Stimulated activated CD4-positive, alpha-beta T cell treated with anti-CD3 and anti-CD28 coated beads, Interleukin-12 subunit alpha, Interleukin-12 subunit beta, amount 100 ng/mL, for 4 hours (primary cell): ENCODE measurements around the gene PRR11.
A peak's percentile ranks its signal among the peaks of the same experiment; 100 is the strongest.
"Not testable (repeated sequence)": the region's sequence is repeated elsewhere in the genome, so short reads cannot be mapped to it uniquely, and the experiment has no call there.

Experiments
- DNase-seq: peaks from one replicate; pipeline ENCODE4 v3.0.0-alpha.2; 2020

PRR11 gene

GRCh38 chr17:59155439-59156177, at the start of gene PRR11:
Gene PRR11 (plus strand): TSS chr17:59155746. CDS start chr17:59169753, 14,007 bp downstream.
- DNase-seq: peak; percentile 78

DNA sequence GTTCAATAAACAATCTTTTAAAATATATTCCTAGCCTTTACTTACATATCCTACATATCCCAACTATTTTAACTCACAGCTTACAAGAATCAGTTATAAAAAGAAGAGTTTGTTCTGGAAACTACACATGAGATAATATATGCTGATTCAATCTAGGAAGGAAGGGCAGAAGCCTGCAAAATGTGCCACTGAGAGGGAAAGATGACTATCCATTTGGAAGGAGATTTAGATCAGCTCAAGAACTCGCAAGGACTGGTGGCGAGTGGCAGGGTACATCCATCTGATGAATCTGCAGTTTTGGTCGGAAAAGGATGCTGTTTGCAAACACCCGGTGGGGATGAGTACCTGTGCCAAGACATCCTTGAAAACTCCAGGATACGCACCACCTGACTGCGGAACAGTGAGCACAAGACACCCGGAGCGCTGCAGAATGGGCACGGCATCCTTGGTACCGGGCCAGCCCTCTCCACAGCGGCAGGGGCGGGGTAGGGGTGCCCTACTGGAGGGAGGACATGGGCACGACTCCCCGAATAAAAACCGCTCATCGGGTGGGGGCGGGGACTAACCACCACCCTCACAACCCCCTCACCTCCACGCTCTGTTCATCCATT, 49.6 kb upstream of the PRR11 start:
- DNase-seq: peak; percentile 60

- peak; percentile 96 for DNase-seq
These were observed 48.9 kb upstream of the PRR11 start, which contains the start of gene TRIM37 for GRCh38 chr17:59106463-59107305. Gene TRIM37 (minus strand): TSS chr17:59106880. CDS start chr17:59106461, 419 bp downstream.

DNA sequence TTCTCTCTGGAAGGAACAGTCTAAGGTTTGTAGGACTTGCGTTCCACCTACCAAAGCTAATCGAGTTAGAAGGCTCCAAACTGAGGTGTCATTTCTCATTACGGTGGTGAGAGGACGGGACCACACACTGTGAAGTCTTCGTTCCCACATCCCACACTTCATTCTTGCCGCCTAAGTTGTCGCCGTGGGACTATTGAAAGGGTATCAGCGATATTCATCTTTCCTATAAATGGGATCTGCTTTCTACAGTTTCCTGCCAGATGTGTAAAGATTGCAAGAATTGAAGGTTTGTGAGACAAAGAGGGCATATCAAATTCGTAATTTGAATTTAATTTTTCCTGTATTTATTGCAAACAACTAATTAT, 48.3 kb upstream of the PRR11 start:
- no peak for DNase-seq

GRCh38 chr17:59108400-59109102, 47.0 kb upstream of the PRR11 start:
- DNase-seq: no peak

GRCh38 chr17:59110973-59111372, 44.6 kb upstream of the PRR11 start:
- DNase-seq: no peak

GRCh38 chr17:59111539-59111938, 44.0 kb upstream of the PRR11 start:
- no peak for DNase-seq

GRCh38 chr17:59115474-59115873, 40.1 kb upstream of the PRR11 start:
- DNase-seq: no peak

- no peak for DNase-seq
These were observed 33.6 kb upstream of the PRR11 start for GRCh38 chr17:59121901-59122480.

DNA sequence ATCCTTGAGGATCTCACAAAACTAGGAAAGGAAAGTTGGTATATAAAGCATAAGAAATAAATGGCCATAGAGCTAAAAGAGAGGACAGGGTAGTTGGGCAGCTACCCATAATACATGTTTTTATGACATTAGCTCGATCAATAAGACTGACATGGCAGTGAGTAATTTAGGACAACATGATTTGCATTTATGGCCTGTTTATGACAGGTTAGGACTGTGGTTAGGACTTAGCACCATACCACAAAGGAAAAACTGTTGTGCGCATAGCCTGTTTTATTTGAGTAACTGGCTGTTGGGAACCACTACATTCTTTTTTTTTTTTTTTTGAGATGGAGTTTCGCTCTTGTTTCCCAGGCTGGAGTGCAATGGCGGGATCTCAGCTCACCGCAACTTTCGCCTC, 30.9 kb upstream of the PRR11 start:
- no peak for DNase-seq

- no peak for DNase-seq
These were observed 28.6 kb upstream of the PRR11 start for GRCh38 chr17:59126809-59127417.

DNA sequence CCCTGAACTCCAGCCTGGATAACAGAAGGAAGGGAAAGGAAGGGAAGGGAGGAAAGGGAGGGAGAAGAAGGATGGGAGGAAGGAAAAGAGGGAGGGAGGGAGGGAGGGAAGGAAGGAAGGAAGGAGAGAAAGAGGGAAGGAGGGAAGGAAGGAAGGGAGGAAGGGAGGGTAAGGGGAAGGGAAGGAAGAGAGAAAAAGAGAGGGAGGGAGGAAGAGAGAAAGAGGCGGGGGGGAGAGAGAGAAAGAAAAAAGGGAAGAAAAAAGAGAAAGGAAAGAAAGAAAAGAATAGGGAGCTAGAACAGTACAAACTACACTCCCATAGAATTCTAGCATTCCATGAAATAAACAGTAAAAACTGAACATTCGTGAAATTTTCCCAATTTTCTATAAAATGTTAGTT, 25.7 kb upstream of the PRR11 start:
- DNase-seq: no peak

GRCh38 chr17:59131131-59131530, 24.4 kb upstream of the PRR11 start:
- no peak for DNase-seq

GRCh38 chr17:59138339-59138738, 17.2 kb upstream of the PRR11 start:
- not testable (repeated sequence) for DNase-seq

- DNase-seq: no peak
These were observed 15.6 kb upstream of the PRR11 start for GRCh38 chr17:59139939-59140338.

GRCh38 chr17:59141860-59142259, 13.7 kb upstream of the PRR11 start:
- DNase-seq: no peak

DNA sequence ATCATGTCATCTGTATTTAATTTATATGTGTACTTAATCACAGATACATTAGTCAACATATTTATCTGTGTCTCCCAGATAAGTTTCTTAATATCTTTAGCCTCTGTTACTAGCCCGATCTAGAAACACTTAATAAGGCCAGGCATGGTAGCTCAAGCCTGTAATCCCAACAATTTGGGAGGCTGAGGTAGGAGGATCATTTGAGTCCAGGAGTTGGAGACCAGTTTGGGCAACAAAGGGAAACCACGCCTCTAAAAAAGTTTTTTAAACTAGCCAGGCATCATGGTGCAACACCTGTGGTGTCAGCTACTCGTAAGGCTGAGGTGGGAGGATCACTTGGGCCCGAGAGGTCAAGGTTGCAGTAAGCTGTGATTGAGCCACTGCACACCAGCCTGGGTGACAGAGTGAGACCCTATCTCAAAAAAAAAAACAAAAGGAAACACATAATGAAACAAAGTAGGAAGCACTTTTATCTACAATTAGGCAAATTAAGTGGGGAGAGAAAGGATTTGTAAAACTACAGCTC, 9.9 kb upstream of the PRR11 start:
- no peak for DNase-seq

- no peak for DNase-seq
These were observed 6.5 kb upstream of the PRR11 start for GRCh38 chr17:59149051-59149450.

- no peak for DNase-seq
These were observed 5.6 kb upstream of the PRR11 start for GRCh38 chr17:59149841-59150511.

DNA sequence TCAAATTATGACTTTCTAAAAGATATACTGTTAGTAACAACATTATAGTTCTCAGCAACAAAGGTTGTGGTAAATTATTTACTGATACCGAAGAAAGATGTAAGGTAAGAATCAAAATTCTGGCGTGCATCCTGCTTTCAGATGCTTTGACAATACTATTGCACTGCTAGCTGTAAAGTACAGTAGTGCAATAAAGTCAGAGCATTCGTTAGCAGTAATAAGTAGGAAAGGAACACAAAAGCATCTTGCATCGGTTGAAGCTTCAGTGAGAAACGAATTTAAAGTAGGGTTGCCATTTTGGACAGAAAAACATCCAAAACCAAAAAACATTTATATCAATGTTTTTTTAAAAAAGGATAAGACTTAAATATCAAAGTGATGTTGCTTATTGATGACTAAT, 4.5 kb upstream of the PRR11 start:
- no peak for DNase-seq

GRCh38 chr17:59151591-59151990, 4.0 kb upstream of the PRR11 start:
- no peak for DNase-seq
